GM12874 (cell line): ENCODE measurements around the gene KIAA1671.

ENCODE experiments used
- TF ChIP-seq, protein P1 (sequence below): IDR thresholded peaks from 2 replicates; pipeline ENCODE4 v1.5.1; 2011; ENCODE audit warnings: low read depth, mild to moderate bottlenecking, control low read depth, low read length, moderate library complexity; ENCODE audit not compliant: insufficient read depth

KIAA1671 gene

DNA sequence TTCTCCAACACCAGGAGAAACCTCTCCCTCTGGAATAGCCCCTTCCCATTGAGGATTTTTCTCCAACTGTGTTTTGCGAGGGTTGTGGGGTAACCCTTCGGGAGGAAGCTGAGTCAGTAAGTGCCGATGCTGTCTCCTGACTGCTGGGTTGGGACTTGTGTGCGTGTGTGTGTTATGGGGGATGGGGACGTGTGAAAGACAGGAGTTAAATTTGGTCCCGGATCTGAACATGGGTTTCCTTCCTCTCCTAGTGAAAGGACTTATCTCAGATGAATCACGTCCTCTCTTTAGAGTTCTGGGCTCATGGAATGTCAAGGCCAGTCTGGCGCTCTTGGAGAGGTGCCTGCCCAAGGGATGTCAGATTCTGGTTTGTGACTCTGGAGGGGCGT lies 33.3 kb downstream of the KIAA1671 start:
- TF ChIP-seq, protein P1, sequence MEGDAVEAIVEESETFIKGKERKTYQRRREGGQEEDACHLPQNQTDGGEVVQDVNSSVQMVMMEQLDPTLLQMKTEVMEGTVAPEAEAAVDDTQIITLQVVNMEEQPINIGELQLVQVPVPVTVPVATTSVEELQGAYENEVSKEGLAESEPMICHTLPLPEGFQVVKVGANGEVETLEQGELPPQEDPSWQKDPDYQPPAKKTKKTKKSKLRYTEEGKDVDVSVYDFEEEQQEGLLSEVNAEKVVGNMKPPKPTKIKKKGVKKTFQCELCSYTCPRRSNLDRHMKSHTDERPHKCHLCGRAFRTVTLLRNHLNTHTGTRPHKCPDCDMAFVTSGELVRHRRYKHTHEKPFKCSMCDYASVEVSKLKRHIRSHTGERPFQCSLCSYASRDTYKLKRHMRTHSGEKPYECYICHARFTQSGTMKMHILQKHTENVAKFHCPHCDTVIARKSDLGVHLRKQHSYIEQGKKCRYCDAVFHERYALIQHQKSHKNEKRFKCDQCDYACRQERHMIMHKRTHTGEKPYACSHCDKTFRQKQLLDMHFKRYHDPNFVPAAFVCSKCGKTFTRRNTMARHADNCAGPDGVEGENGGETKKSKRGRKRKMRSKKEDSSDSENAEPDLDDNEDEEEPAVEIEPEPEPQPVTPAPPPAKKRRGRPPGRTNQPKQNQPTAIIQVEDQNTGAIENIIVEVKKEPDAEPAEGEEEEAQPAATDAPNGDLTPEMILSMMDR: no peak

DNA sequence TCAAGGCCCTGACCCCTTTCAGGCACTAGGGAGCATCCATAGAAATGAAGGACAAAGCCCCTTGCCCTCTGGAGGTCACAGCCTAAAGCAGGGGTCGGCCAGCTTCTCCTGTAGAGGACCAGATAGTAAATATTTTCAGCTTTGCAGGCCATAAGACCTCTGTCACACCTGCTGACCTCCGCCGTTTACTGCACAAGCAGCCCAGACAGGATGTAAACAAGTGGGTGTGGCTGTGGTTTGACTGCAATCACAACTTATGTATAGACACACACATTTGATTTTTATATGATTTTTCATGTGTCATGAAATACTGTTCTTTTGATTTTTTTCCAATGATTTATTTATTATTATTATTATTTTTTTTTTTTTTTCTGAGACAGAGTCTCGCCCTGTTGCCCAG lies 34.3 kb downstream of the KIAA1671 start:
- TF ChIP-seq, protein P1: no peak

DNA sequence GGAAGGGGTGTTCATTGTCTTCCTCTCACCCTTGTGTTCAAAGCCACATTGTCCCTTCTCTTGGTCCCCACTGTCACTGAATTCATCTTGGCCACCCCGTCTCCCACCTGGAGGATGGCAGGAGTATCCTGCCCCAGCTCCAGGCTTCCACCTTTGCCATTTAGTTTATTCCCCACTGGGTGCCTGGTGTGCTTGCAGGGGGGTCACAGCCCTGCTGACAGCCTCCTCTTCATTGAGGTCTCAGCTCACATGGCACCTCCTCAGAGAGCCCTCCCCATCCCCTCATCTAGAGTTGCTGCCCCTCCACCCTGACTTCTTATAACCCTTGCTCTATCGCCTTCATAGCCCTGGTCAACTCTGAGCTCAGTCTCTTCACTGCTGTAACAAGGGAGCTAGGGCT lies 36.6 kb downstream of the KIAA1671 start:
- TF ChIP-seq, protein P1: no peak

DNA sequence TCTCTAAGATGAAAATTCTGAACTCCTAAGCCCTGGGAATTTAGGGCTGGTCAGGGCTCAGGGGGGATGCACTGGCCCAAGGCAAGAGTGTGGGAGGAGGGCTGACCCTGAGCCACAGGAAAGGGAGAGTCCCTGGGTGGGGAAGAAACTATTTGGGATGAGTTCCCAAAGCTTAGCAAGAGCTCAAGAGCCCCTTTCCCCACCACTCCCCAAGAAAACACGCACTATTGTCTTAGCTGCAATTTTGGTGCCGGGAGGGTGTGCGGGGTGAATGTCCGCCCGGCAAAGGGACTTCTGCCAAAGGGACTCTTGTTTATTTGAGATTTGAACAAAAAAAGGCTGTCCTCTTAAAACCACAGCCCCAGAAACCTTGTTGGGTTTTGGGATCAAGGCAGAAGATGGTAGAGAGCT lies 37.0 kb downstream of the KIAA1671 start:
- TF ChIP-seq, protein P1: no peak

DNA sequence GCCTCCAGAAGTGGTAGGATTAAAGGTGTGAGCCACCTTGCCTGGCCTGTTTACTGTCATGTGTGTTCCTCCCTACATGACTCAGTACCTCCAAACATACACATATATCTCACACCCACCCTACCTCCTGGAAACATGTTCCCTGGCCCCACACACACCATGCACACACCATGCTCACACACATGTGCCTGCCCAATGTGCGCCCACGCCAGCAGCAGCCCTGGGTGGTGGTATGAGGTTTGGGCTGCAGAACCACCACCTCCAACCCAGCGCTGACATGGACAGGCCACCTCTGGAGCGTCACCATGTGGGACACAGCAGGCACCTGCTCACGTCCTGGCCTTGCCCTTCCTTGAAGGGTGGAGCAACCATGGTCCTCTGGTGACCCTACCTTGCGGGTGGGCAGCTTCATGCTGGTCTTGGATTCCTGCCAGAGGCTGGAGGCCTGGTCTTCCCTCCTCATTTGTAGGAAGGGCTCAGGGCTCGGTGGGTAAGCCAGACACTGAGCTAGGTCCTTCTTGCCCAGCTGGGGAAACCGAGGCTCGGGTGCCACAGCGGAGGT lies 37.9 kb downstream of the KIAA1671 start:
- TF ChIP-seq, protein P1: no peak

DNA sequence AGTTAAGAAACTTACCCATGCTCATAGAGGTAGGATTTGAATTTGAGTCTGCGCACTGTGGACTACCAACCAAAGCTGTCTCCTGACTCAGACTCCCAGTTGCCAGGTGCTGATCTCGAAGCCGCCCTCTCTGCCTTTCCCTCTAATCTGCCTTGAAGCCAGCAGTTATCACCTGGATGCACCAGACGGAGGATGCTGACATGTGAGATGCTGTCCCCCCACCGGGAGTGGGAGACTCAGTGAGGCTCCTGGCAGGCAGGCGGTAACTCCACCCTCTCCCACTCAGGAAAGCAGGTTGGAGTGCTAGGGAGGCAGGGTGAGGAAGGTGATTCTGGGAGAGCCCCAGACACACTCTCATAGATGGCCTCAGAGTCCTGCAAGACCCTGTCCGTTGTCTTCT lies 40.4 kb downstream of the KIAA1671 start:
- TF ChIP-seq, protein P1: no peak

DNA sequence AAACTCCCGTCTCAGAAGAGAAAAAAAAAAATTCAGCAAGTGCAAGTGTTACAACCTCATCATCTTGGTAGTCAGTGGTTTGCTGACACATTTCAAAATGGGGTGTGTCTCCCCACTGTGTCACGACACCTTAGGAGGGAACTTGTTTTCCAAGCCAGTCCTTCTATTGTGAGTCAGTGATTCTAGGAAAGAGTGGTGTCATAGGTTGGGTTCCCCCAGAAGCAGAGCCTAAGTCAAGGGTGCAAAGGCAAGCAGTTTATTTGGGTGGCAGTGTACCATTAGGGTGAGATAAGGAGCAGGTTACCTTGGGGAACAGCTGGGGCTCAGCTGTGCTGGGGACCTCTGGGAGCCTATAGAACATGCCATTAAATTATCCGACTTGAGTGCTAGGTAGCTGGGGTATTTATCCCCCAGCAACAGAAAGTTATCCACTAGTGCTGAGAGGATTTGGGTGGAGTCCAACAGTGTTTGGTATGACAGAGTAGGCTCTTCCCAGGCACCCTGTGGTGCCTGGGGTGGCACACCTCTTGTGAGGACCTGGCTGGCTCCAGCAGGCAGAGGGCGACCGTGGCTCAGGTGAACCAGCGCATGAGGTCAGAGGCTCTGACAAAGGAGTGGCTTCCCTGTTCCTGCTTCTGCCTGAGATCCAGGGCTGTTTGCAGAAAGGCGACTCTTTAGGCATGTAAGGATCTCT lies 41.7 kb downstream of the KIAA1671 start:
- TF ChIP-seq, protein P1: no peak
